Neural progenitor cell (in vitro differentiated cells): ENCODE data around the gene CHRNA9.

Experiments used
- CTCF ChIP-seq: fragments of 200-600 bp; sonication (generic); IDR thresholded peaks from 2 replicates; pipeline ENCODE4 v1.5.1; 2017; ENCODE audit warnings: antibody characterized with exemption, mild to moderate bottlenecking
- EZH2 ChIP-seq: fragments of 200-600 bp; sonication (generic); IDR thresholded peaks from 2 replicates; pipeline ENCODE4 v1.6.1; 2017; ENCODE audit warnings: antibody characterized with exemption, mild to moderate bottlenecking, moderate library complexity
- EZH2phosphoT487 ChIP-seq: fragments of 200-600 bp; sonication (generic); IDR thresholded peaks from 2 replicates; pipeline ENCODE4 v1.6.1; 2017; ENCODE audit warnings: antibody characterized with exemption

DNA sequence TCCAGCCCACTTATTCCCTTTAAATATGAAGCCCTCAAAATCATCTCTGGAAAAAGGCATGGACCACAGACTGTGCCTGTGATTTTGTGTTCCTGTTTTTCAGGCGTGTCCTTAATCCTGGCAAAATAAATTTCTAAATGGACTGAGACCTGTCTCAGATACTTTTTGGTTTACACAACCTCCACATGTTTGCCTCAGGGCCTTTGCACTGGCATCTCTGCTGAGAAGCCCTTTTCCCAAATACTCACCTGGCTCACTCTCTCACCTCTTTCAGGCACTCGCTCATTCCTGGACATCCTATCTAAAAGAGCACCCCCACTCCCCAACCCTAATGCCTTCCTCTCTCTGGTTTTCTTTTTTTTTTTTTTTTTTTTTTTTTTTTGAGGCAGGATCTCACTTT, 40.5 kb downstream of the CHRNA9 start:
- no peak for TF ChIP-seq CTCF
- no peak for TF ChIP-seq EZH2
- TF ChIP-seq EZH2phosphoT487: no peak
